ENCODE results near the gene DIP2C. TPM values are rescaled to one million over a fixed set of nuclear protein-coding genes. Genes with fewer than 3 reads are reported as not detected.

DIP2C gene
- total RNA-seq, 1 donor from 2014 or later: 18.4 TPM

GRCh38 chr10:691216-691615, 1.7 kb upstream of the DIP2C start:
- no peak overlapping the region for H3K4me3 ChIP-seq
- H3K27ac ChIP-seq: no peak overlapping the region
- peak in 1 of 2 donors; percentile 54 for DNase-seq (ENCODE audit: extremely low spot score in 2 of 2)
- H3K4me1 ChIP-seq: peaks cover 38% of the 10 kb centered on the region
- intact Hi-C loops (cut with DNase I): loop anchor here (10.0 kb wide), 1 partner anchor 176 kb away; no protein-coding TSS in a partner anchor
- H3K9me3 ChIP-seq: no peaks in the 10 kb centered on the region
- H3K27me3 ChIP-seq: no peaks in the 10 kb centered on the region
- H3K36me3 ChIP-seq: no peaks in the 10 kb centered on the region
- TF ChIP-seq POLR2A (IDR thresholded peaks at IDR 0.05): no peak
- TF ChIP-seq POLR2AphosphoS5 (IDR thresholded peaks at IDR 0.05; ENCODE audit: insufficient read depth in 1 of 2, low read depth in 1 of 2): no peak
- TF ChIP-seq CTCF (IDR thresholded peaks at IDR 0.05): no peak

DNA sequence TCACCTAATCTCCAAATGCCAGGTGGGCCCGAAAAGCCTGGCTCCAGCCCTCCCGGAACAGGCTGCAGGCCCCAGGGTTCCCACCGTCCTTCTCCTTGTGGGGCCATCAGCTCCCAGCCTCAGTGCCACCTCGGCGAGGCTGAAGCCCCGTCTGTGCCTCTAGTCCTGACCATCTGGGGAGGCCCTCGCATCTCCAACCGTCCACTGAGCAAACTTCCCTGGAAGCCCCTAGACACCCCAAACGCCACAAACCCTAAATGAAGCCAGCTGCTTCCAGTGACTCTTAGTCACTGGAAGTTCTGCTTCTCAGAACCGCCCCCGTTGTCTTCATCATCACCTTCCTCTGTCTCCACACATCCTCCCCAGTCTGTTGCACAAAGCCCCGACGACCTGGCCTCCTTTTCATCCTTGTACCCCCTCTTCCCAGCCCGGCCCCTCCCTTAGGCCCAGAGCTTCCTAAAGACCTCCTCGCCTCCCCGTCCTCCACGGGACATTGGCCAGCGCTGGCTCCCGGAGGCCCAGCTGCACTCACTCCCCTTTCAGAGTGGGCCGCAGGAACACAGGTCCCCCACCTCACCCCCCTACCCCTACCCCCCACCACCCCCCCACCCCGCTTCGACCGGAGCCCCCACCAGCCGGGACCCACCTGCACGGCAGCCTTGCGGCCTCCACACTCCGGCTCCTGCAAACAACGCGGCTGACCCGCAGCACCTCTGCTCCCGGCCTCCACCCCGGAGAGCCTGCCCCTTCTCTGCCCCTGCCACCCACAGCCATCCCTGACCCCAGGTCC, 1.1 kb upstream of the DIP2C start:
- peaks cover 39% of the 10 kb centered on the region for H3K4me1 ChIP-seq
- intact Hi-C loops (cut with DNase I): loop anchor here (10.0 kb wide), 1 partner anchor 176 kb away; no protein-coding TSS in a partner anchor
- peak in 1 of 2 donors; percentile 84 for DNase-seq (ENCODE audit: extremely low spot score in 2 of 2)
- no peaks in the 10 kb centered on the region for H3K27me3 ChIP-seq
- H3K4me3 ChIP-seq: peak overlapping the region; percentile 47 to 56
- no peaks in the 10 kb centered on the region for H3K9me3 ChIP-seq
- H3K36me3 ChIP-seq: no peaks in the 10 kb centered on the region
- no peak for TF ChIP-seq POLR2AphosphoS5 (IDR thresholded peaks at IDR 0.05; ENCODE audit: insufficient read depth in 1 of 2, low read depth in 1 of 2)
- TF ChIP-seq CTCF (IDR thresholded peaks at IDR 0.05): no peak
- no peak for TF ChIP-seq POLR2A (IDR thresholded peaks at IDR 0.05)
- H3K27ac ChIP-seq: peak overlapping the region; percentile 92

- intact Hi-C loops (cut with DNase I): no loop called here
- TF ChIP-seq CTCF (IDR thresholded peaks at IDR 0.05) (no peak), POLR2A (IDR thresholded peaks at IDR 0.05) (no peak), POLR2AphosphoS5 (IDR thresholded peaks at IDR 0.05; ENCODE audit: insufficient read depth in 1 of 2, low read depth in 1 of 2) (no peak)
- DNase-seq (ENCODE audit: extremely low spot score in 2 of 2): no peak
- peaks cover 45% of the 10 kb centered on the region for H3K4me1 ChIP-seq
- H3K4me3 ChIP-seq: peak overlapping the region; percentile 76 to 91
- H3K36me3 ChIP-seq: no peaks in the 10 kb centered on the region
- peak overlapping the region; percentile 93 for H3K27ac ChIP-seq
- H3K9me3 ChIP-seq: no peaks in the 10 kb centered on the region
- H3K27me3 ChIP-seq: no peaks in the 10 kb centered on the region
Measured at GRCh38 chr10:689121-689451, 382 bp downstream of the DIP2C start.

DNA sequence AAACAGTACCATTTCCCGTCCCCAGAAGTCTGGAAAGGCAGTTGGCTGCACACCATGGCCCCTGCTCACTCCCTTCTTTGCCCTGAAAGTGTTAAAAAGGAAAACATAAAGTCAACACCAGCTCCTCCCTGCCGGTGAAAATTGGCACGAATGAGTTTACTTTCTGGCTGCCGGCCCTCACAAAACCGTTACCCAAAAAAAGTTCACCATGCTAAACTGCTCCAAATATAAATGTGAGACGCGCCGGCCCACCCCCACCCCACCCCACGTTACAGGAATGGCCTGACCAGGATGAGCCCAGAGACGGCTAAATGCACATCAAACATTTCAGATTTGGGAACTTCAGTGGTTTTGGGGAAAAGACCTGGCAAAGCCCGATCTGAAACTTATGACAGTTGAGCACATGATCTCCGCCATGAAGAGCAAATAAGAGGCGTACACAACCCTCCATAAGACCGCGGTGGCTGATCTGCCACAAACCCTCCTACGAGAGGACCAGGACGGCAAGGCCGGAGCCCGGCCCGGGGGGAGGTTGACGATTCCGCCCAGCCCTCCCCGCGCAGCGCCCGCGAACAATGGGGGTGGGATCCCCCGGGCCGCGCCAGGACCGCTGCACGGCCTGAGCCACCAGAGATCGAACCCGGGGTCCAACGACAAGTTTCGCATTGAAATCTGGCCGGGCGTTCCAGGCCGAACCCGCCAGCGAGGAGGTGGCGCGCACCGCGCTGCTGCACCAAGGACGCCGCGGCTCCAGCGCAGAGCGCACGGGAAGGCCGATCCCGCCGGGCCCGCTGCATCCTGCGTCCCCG, 952 bp downstream of the DIP2C start:
- H3K36me3 ChIP-seq: no peaks in the 10 kb centered on the region
- H3K4me1 ChIP-seq: peaks cover 51% of the 10 kb centered on the region
- H3K9me3 ChIP-seq: no peaks in the 10 kb centered on the region
- intact Hi-C loops (cut with DNase I): no loop called here
- H3K27me3 ChIP-seq: no peaks in the 10 kb centered on the region
- H3K27ac ChIP-seq: peak overlapping the region; percentile 93
- no peak for DNase-seq (ENCODE audit: extremely low spot score in 2 of 2)
- peak overlapping the region; percentile 76 to 91 for H3K4me3 ChIP-seq
- TF ChIP-seq CTCF (IDR thresholded peaks at IDR 0.05) (no peak), POLR2AphosphoS5 (IDR thresholded peaks at IDR 0.05; ENCODE audit: insufficient read depth in 1 of 2, low read depth in 1 of 2) (no peak), POLR2A (IDR thresholded peaks at IDR 0.05) (no peak)
